ENCODE results near the gene SLC17A8.

DNA sequence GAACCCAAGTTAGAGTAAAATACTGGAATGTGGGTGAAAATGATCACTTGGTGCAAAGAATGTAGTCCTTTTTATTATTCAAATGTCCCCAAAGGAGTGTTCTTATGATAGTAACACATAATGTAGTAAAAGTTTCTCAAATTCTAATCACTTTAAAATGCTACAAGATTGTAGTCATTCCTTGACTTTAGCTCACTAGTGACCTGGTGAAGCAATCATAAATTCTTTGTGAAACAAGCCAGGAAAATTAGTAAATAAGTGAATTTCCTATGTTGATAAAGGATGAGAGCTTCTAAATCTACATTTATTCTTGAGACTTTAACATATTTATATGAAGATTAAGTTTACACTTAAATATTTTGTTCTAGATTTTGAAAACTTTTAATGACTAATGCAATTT, 30.7 kb upstream of the SLC17A8 start:
- TF ChIP-seq ZFP3 (CRISPR knock-in tag; IDR thresholded peaks at IDR 0.05) (no peak), ZNF8 (CRISPR knock-in tag; IDR thresholded peaks at IDR 0.05) (no peak), GLIS3 (CRISPR knock-in tag; IDR thresholded peaks at IDR 0.05) (no peak), ISL1 (CRISPR knock-in tag; IDR thresholded peaks at IDR 0.05) (no peak), PPARA (CRISPR knock-in tag; IDR thresholded peaks at IDR 0.05; ENCODE audit: borderline replicate concordance) (no peak), ZNF565 (CRISPR knock-in tag; conservative IDR thresholded peaks at IDR 0.05; ENCODE audit: low read depth) (no peak), TOX (CRISPR knock-in tag; IDR thresholded peaks at IDR 0.05; ENCODE audit: borderline replicate concordance) (no peak), RARB (CRISPR knock-in tag; IDR thresholded peaks at IDR 0.05) (no peak), ZFP30 (CRISPR knock-in tag; IDR thresholded peaks at IDR 0.05) (no peak), TCF4 (CRISPR knock-in tag; IDR thresholded peaks at IDR 0.05; ENCODE audit: borderline replicate concordance) (no peak), ESRRG (CRISPR knock-in tag; IDR thresholded peaks at IDR 0.05) (no peak), SNAI2 (CRISPR knock-in tag; IDR thresholded peaks at IDR 0.05) (no peak)
- TF ChIP-seq, protein P1, sequence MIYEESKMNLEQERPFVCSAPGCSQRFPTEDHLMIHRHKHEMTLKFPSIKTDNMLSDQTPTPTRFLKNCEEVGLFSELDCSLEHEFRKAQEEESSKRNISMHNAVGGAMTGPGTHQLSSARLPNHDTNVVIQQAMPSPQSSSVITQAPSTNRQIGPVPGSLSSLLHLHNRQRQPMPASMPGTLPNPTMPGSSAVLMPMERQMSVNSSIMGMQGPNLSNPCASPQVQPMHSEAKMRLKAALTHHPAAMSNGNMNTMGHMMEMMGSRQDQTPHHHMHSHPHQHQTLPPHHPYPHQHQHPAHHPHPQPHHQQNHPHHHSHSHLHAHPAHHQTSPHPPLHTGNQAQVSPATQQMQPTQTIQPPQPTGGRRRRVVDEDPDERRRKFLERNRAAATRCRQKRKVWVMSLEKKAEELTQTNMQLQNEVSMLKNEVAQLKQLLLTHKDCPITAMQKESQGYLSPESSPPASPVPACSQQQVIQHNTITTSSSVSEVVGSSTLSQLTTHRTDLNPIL (CRISPR knock-in tag; IDR thresholded peaks at IDR 0.05; ENCODE audit: low read depth): no peak
- TF ChIP-seq, protein P2, sequence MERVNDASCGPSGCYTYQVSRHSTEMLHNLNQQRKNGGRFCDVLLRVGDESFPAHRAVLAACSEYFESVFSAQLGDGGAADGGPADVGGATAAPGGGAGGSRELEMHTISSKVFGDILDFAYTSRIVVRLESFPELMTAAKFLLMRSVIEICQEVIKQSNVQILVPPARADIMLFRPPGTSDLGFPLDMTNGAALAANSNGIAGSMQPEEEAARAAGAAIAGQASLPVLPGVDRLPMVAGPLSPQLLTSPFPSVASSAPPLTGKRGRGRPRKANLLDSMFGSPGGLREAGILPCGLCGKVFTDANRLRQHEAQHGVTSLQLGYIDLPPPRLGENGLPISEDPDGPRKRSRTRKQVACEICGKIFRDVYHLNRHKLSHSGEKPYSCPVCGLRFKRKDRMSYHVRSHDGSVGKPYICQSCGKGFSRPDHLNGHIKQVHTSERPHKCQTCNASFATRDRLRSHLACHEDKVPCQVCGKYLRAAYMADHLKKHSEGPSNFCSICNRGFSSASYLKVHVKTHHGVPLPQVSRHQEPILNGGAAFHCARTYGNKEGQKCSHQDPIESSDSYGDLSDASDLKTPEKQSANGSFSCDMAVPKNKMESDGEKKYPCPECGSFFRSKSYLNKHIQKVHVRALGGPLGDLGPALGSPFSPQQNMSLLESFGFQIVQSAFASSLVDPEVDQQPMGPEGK (CRISPR knock-in tag; IDR thresholded peaks at IDR 0.05; ENCODE audit: borderline replicate concordance): no peak

Measured in SK-N-SH treated with all-trans-retinoic acid at 6 μM for 48 hours (cell line).